HG03432 (cell line): ENCODE results near the gene HHIP.

Source experiments
- ATAC-seq: cut with Tn5 transposase; IDR thresholded peaks from one replicate; pipeline ENCODE4 v1.9.1; 2021; ENCODE audit warnings: mild to moderate bottlenecking, moderate library complexity; ENCODE audit not compliant: unreplicated experiment

The HHIP gene

GRCh38 chr4:144705601-144706590 lies 59.9 kb downstream of the HHIP start:
- ATAC-seq: no peak

- no peak for ATAC-seq
Observed at GRCh38 chr4:144709159-144709558, 63.2 kb downstream of the HHIP start.

- no peak for ATAC-seq
Observed at GRCh38 chr4:144709793-144710525, 64.0 kb downstream of the HHIP start.

GRCh38 chr4:144710526-144710912 lies 64.6 kb downstream of the HHIP start:
- no peak for ATAC-seq

GRCh38 chr4:144711700-144712456 lies 65.9 kb downstream of the HHIP start:
- no peak for ATAC-seq

- ATAC-seq: no peak
Observed at GRCh38 chr4:144712775-144713174, 66.8 kb downstream of the HHIP start.

GRCh38 chr4:144714166-144714565 lies 68.2 kb downstream of the HHIP start:
- ATAC-seq: no peak

GRCh38 chr4:144715230-144715629 lies 69.3 kb downstream of the HHIP start:
- ATAC-seq: no peak

GRCh38 chr4:144716778-144717177 lies 70.8 kb downstream of the HHIP start:
- no peak for ATAC-seq

- ATAC-seq: no peak
Observed at GRCh38 chr4:144718958-144719512, 73.1 kb downstream of the HHIP start.

GRCh38 chr4:144720491-144720890 lies 74.5 kb downstream of the HHIP start:
- no peak for ATAC-seq

GRCh38 chr4:144721994-144722393 lies 76.0 kb downstream of the HHIP start:
- ATAC-seq: no peak

- no peak for ATAC-seq
Observed at GRCh38 chr4:144723471-144723870, 77.5 kb downstream of the HHIP start.

- no peak for ATAC-seq
Observed at GRCh38 chr4:144729175-144729574, 83.2 kb downstream of the HHIP start.

- no peak for ATAC-seq
Observed at GRCh38 chr4:144732584-144733428, 86.8 kb downstream of the HHIP start.

GRCh38 chr4:144733566-144733965 lies 87.6 kb downstream of the HHIP start:
- ATAC-seq: no peak

- ATAC-seq: no peak
Observed at GRCh38 chr4:144734522-144734921, 88.6 kb downstream of the HHIP start.

- no peak for ATAC-seq
Observed at GRCh38 chr4:144738649-144739048, 92.7 kb downstream of the HHIP start.

GRCh38 chr4:144739511-144740033 lies 93.6 kb downstream of the HHIP start:
- ATAC-seq: no peak

- ATAC-seq: no peak
Observed at GRCh38 chr4:144740316-144740715, 94.4 kb downstream of the HHIP start.
